Ovary (tissue), 3 donors: ENCODE results near the gene SEMA6A.

Experiments used
- EP300 ChIP-seq: sonication (generic); formaldehyde crosslinking; IDR thresholded peaks from one replicate; pipeline ENCODE4 v1.6.1; 2017; ENCODE audit warnings: antibody characterized with exemption
- POLR2A ChIP-seq: fragments of 450-650 bp; IDR thresholded peaks from one replicate; pipeline ENCODE4 v1.6.1; 2017; ENCODE audit warnings: antibody characterized with exemption, mild to moderate bottlenecking, moderate library complexity
- TF ChIP-seq, protein P1 (sequence below), 3 donors: fragments of 450-650 bp in 2 of 3; fragments of 200-600 bp in 1 of 3; IDR thresholded peaks; one replicate each; pipeline versions ENCODE4 v1.5.1 to v1.8.0; 2016 to 2022; ENCODE audit warnings: antibody characterized with exemption in 3 of 3, mild to moderate bottlenecking in 1 of 3
- donor health status: DM: no; HTN: no; CAD: no.

DNA sequence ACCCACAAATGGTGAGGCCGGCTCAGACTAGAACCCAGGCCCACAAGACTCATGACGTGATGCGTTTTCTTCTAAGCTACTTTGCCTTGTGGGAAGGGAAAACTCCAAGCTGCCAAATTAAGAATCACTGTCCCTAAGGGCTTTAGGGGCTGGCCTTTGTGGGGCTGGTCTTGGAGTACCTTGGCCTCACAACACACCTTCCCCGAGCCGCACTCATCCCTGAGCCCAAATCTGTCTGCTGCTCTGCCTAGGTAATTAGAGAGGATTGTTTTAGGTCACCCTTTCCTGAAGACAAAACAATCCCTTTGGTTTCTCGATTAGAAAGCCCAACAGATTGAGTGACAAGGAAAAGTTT lies 137.3 kb downstream of the SEMA6A start:
- TF ChIP-seq POLR2A (no peak), EP300 (no peak)
- TF ChIP-seq, protein P1, sequence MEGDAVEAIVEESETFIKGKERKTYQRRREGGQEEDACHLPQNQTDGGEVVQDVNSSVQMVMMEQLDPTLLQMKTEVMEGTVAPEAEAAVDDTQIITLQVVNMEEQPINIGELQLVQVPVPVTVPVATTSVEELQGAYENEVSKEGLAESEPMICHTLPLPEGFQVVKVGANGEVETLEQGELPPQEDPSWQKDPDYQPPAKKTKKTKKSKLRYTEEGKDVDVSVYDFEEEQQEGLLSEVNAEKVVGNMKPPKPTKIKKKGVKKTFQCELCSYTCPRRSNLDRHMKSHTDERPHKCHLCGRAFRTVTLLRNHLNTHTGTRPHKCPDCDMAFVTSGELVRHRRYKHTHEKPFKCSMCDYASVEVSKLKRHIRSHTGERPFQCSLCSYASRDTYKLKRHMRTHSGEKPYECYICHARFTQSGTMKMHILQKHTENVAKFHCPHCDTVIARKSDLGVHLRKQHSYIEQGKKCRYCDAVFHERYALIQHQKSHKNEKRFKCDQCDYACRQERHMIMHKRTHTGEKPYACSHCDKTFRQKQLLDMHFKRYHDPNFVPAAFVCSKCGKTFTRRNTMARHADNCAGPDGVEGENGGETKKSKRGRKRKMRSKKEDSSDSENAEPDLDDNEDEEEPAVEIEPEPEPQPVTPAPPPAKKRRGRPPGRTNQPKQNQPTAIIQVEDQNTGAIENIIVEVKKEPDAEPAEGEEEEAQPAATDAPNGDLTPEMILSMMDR (IDR thresholded peaks at IDR 0.05), result no peak
